ENCODE data around the gene GRAMD1B.
"Not testable (repeated sequence)": the region's sequence is repeated elsewhere in the genome, so short reads cannot be mapped to it uniquely, and the experiment has no call there.

GRCh38 chr11:123513309-123513708 is 83.2 kb downstream of the GRAMD1B start:
- TF ChIP-seq CTCF (conservative IDR thresholded peaks at IDR 0.05; ENCODE audit: low read depth, low read length); EZH2phosphoT487 (IDR thresholded peaks at IDR 0.05; ENCODE audit: borderline replicate concordance, low read length): not testable (repeated sequence)
